AG04449 (cell line): ENCODE measurements around the gene DCP1A.

Experiments
- CTCF ChIA-PET: fragments of 350-600 bp; formaldehyde crosslinking; extraction: SDS; loops from one replicate; lab custom pipeline; 2021; ENCODE audit warnings: antibody characterized with exemption; lab: Yijun Ruan, JAX
- POLR2A ChIA-PET: fragments of 400-600, 350-600 bp; formaldehyde crosslinking; extraction: SDS; loops from one replicate; lab custom pipeline; 2020; ENCODE audit warnings: antibody characterized with exemption, inconsistent platforms; lab: Yijun Ruan, JAX
- DNase-seq: peaks from one replicate; pipeline ENCODE4 v3.0.0-alpha.2; 2010; ENCODE audit warnings: low read depth, low spot score
- H3K4me3 ChIP-seq: 2 replicates; pipeline ENCODE4 v1.5.1; 2011; ENCODE audit warnings: low read depth, mild to moderate bottlenecking, control low read depth, low read length
- TF ChIP-seq, protein P1 (sequence below): IDR thresholded peaks from one replicate; pipeline ENCODE4 v1.5.1; 2011; ENCODE audit warnings: mild to moderate bottlenecking, moderate library complexity, low read length, control low read depth, inconsistent platforms; ENCODE audit not compliant: insufficient read depth; ENCODE audit errors: missing control alignments

DCP1A gene

DNA sequence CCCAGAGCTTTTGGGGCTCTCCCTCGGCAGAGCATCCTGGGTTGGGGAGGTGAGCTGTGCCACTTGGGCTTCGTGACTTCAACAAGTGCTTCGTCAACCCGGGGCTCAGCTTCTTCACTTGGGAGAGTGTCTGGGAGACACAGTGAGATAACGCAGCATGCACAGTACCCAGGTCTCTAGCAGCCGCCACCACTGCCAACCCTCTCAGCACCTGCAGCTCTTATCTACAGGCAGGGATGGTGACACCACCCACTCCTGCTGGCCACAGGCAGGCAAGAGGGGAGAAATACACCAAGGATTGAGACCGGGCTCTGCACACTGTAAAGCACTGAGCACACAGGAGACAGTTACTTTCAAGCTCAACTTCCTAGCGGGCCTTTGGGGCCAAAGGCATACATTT is 103.1 kb downstream of the DCP1A start:
- ChIA-PET POLR2A (no interaction called here), CTCF (interaction anchor here (0.9 kb wide), 1 partner anchor 48 kb away, joined by 3 read pairs; no protein-coding TSS in a partner anchor)
- no peak overlapping the region for H3K4me3 ChIP-seq
- TF ChIP-seq, protein P1, sequence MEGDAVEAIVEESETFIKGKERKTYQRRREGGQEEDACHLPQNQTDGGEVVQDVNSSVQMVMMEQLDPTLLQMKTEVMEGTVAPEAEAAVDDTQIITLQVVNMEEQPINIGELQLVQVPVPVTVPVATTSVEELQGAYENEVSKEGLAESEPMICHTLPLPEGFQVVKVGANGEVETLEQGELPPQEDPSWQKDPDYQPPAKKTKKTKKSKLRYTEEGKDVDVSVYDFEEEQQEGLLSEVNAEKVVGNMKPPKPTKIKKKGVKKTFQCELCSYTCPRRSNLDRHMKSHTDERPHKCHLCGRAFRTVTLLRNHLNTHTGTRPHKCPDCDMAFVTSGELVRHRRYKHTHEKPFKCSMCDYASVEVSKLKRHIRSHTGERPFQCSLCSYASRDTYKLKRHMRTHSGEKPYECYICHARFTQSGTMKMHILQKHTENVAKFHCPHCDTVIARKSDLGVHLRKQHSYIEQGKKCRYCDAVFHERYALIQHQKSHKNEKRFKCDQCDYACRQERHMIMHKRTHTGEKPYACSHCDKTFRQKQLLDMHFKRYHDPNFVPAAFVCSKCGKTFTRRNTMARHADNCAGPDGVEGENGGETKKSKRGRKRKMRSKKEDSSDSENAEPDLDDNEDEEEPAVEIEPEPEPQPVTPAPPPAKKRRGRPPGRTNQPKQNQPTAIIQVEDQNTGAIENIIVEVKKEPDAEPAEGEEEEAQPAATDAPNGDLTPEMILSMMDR: no peak
- DNase-seq: no peak

DNA sequence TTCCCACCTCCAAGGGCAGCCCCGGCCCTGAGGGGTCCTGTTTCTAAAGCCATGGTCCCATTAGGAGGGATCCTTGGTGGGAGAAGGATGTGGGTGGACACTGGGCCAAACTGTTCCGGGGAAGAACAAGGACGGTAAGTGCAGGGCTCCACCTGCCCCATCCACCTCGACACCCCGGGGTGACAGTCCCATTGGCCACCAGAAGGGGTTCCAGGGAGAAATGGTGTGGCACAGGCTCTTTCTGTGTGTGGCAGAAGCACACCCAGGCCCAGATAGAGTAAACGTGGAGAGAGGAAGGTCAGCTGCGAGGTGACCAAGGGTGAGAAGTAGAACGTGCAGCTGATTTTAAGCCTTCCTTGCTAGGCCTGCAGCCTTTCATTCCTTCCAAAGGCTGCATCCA is 103.6 kb downstream of the DCP1A start:
- CTCF ChIA-PET: interaction anchor here (0.7 to 0.9 kb wide), 2 partner anchors 47 to 111 kb away, joined by 3 read pairs; no protein-coding TSS in a partner anchor
- POLR2A ChIA-PET: interaction anchor here (0.9 kb wide), 1 partner anchor 12 kb away, joined by 4 read pairs; the partner anchor contains the start of gene TKT
- no peak for DNase-seq
- TF ChIP-seq, protein P1: no peak
- H3K4me3 ChIP-seq: no peak overlapping the region

DNA sequence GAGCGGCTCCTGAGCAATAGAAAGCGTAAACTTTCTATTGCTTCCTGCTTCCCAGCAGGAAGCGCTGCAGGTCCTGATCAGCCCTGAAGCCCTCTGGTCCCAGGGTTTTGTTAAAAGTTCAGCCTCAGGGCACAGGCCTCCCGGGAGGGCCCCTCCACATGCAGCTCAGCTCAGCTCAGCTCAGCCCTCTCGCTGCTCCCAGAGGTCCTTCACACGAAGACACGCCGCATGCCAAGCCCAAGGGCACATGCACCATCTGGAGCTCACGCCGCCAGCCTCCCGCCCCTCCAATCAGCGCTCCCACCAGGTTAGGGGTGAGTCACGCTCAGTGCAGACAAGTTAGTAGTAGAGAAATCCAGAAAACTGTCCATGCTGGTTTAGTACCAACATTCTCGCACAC is 104.2 kb downstream of the DCP1A start:
- H3K4me3 ChIP-seq: no peak overlapping the region
- POLR2A ChIA-PET: interaction anchor here (0.9 to 1.2 kb wide), 2 partner anchors 9 to 12 kb away, joined by 3 to 4 read pairs; partner anchors contain the start of gene TKT
- peak; percentile 64 for DNase-seq
- CTCF ChIA-PET: interaction anchor here (0.7 to 2.5 kb wide), 2 partner anchors 23 to 110 kb away, joined by 3 to 9 read pairs; no protein-coding TSS in a partner anchor
- TF ChIP-seq, protein P1: peak; percentile 1

DNA sequence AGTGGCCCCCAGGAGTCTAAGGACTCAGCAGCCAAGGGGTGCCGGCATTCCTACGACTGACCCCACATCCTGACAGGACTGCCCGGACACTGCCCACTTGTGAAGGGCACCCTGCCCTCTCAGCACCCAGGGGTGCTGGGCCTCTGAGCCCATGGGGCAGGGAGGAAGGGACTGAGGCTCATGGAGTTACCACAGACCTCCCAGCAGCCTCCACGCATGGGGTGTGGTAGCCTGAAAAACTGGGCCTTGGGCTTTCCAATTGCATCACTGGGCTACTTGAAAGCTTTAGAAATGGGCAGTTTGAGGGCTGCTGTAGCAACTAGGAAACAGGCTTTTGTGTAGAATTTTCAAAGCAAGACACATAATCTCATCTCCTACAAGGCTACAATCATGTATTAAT is 104.7 kb downstream of the DCP1A start:
- DNase-seq: no peak
- no peak overlapping the region for H3K4me3 ChIP-seq
- CTCF ChIA-PET: interaction anchor here (2.5 kb wide), 1 partner anchor 23 kb away, joined by 9 read pairs; no protein-coding TSS in a partner anchor
- TF ChIP-seq, protein P1: no peak
- POLR2A ChIA-PET: interaction anchor here (1.2 kb wide), 1 partner anchor 9 kb away, joined by 3 read pairs; no protein-coding TSS in a partner anchor

DNA sequence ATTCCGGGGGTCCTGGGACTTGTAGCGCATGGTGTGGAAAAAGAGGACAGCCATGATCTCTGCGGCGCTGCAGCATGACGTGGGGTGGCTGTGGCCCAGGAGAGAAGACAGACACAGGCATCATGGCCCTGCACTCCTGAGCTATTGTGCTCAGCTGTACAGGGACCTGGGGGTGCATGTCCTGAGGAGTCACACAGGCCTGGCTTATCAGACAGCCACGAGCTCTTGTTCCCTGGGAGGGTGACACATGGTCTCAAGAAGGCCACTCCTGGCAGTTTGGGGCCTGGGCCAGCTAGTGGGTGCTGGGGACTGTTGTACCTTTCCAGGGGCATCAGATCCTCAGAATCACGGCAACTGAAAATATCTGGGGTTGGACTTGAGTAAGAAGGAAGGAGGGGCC is 105.2 kb downstream of the DCP1A start:
- H3K4me3 ChIP-seq: no peak overlapping the region
- TF ChIP-seq, protein P1: no peak
- ChIA-PET CTCF (interaction anchor here (0.6 to 2.5 kb wide), 2 partner anchors 22 to 46 kb away, joined by 3 to 9 read pairs; no protein-coding TSS in a partner anchor), POLR2A (interaction anchor here (1.2 kb wide), 1 partner anchor 10 kb away, joined by 3 read pairs; no protein-coding TSS in a partner anchor)
- DNase-seq: no peak
